H1 (cell line): ENCODE results near the gene KLK1. TPM values are rescaled to one million over a fixed set of nuclear protein-coding genes. Genes with fewer than 3 reads are reported as not detected.
A peak's percentile ranks its signal among the peaks of the same experiment; 100 is the strongest.

ENCODE experiments used
- CTCF ChIA-PET: fragments of 300-600 bp; sonication (Branson Sonifier 250); formaldehyde crosslinking; loops from one replicate; lab custom pipeline; 2021; ENCODE audit not compliant: partially characterized antibody; lab: Charles Lee
- POLR2A ChIA-PET: fragments of 300-600 bp; sonication (Branson Sonifier 250); formaldehyde crosslinking; loops from one replicate; lab custom pipeline; 2021; ENCODE audit warnings: inconsistent platforms; ENCODE audit not compliant: partially characterized antibody; lab: Charles Lee
- DNase-seq, 2 experiments: peaks; one replicate each; pipeline versions ENCODE4 v3.0.0 to v3.0.0-alpha.2; 2010 to 2022; ENCODE audit warnings: low spot score in 2 of 2, low read depth in 1 of 2, mixed read lengths in 1 of 2
- FAIRE-seq: peaks from 2 replicates; lab custom pipeline; 2011; peaks lifted over from hg19 to GRCh38; lab: Jason Lieb, UNC
- H2AFZ ChIP-seq: 2 replicates; pipeline ENCODE4 v1.8.1; 2012; ENCODE audit warnings: low read length, inconsistent platforms
- H2AK5ac ChIP-seq: 2 replicates; pipeline ENCODE4 v1.6.1; 2013; ENCODE audit warnings: low read depth, low read length
- H2BK120ac ChIP-seq: replicated peaks from 2 replicates; pipeline ENCODE3; 2013; ENCODE audit warnings: low read depth, low read length, inconsistent platforms
- H2BK12ac ChIP-seq: 2 replicates; pipeline ENCODE4 v1.6.1; 2013; ENCODE audit warnings: low read depth, low read length
- H2BK15ac ChIP-seq: 2 replicates; pipeline ENCODE4 v1.6.1; 2013; ENCODE audit warnings: low read length
- H2BK20ac ChIP-seq: 2 replicates; pipeline ENCODE4 v1.6.1; 2013; ENCODE audit warnings: low read length
- H2BK5ac ChIP-seq: 2 replicates; pipeline ENCODE4 v1.6.1; 2013; ENCODE audit warnings: low read depth, low read length
- H3K14ac ChIP-seq: 2 replicates; pipeline ENCODE4 v1.6.1; 2013; ENCODE audit warnings: inconsistent platforms; ENCODE audit not compliant: insufficient read length
- H3K18ac ChIP-seq: 2 replicates; pipeline ENCODE4 v1.6.1; 2013; ENCODE audit warnings: low read length; ENCODE audit errors: extremely low read depth
- H3K23ac ChIP-seq: 2 replicates; pipeline ENCODE4 v1.6.1; 2013; ENCODE audit warnings: inconsistent platforms; ENCODE audit not compliant: insufficient read length
- H3K23me2 ChIP-seq: 2 replicates; pipeline ENCODE4 v1.6.1; 2013; ENCODE audit warnings: low read depth, low read length
- H3K27ac ChIP-seq: 2 replicates; pipeline ENCODE4 v1.6.1; 2011; ENCODE audit warnings: low read depth, low read length, inconsistent platforms
- H3K27me3 ChIP-seq, 4 experiments: replicated peaks in 1 of 4; 1 replicate in 1 of 4; 2 replicates in 3 of 4; pipeline versions ENCODE4 v1.6.1 to v1.8.1; 2011 to 2013; ENCODE audit warnings: low read length in 3 of 4, mild to moderate bottlenecking in 3 of 4, inconsistent platforms in 2 of 4, mixed read lengths in 2 of 4, moderate library complexity in 1 of 4; ENCODE audit not compliant: control insufficient read depth in 3 of 4, insufficient read depth in 3 of 4; ENCODE audit errors: extremely low read depth in 1 of 4
- H3K36me3 ChIP-seq, 4 experiments: 2 replicates each; pipeline versions ENCODE4 v1.6.1 to v1.8.1; 2011 to 2013; ENCODE audit warnings: mild to moderate bottlenecking in 4 of 4, low read length in 3 of 4, moderate library complexity in 2 of 4, control low read depth in 1 of 4, inconsistent platforms in 1 of 4; ENCODE audit not compliant: insufficient read depth in 4 of 4, control insufficient read depth in 2 of 4
- H3K4ac ChIP-seq: replicated peaks from 2 replicates; pipeline ENCODE3; 2013; ENCODE audit warnings: low read length, low read depth, mixed read lengths, inconsistent platforms; ENCODE audit not compliant: insufficient read length
- H3K4me1 ChIP-seq, 4 experiments: replicated peaks in 1 of 4; 1 replicate in 1 of 4; 2 replicates in 3 of 4; pipeline versions ENCODE4 v1.6.1 to v1.8.1; 2011 to 2013; ENCODE audit warnings: low read length in 3 of 4, inconsistent platforms in 2 of 4, mixed read lengths in 1 of 4; ENCODE audit not compliant: insufficient read depth in 4 of 4, control insufficient read depth in 3 of 4
- H3K4me2 ChIP-seq, 2 experiments: 2 replicates each; pipeline versions ENCODE4 v1.6.1 to v1.8.1; 2011 to 2013; ENCODE audit warnings: low read depth in 2 of 2, low read length in 2 of 2, control low read depth in 1 of 2, inconsistent platforms in 1 of 2, mild to moderate bottlenecking in 1 of 2; ENCODE audit not compliant: insufficient read depth in 1 of 2
- H3K4me3 ChIP-seq, 4 experiments: fragments of 200-600, 300-600 bp in 1 of 4; sonication (generic), shearing (Covaris generic), sonication (Bioruptor Twin) in 1 of 4; 2 replicates each; pipeline versions ENCODE4 v1.5.1 to v1.8.1; 2011 to 2016; ENCODE audit warnings: low read length in 4 of 4, low read depth in 3 of 4, control low read depth in 2 of 4, inconsistent platforms in 2 of 4, mild to moderate bottlenecking in 2 of 4, mixed read lengths in 1 of 4, moderate library complexity in 1 of 4; ENCODE audit not compliant: insufficient read depth in 2 of 4; ENCODE audit errors: extremely low read depth in 1 of 4
- H3K56ac ChIP-seq: replicated peaks from 2 replicates; pipeline ENCODE3; 2013; ENCODE audit warnings: low read depth, mild to moderate bottlenecking, mixed read lengths, low read length, inconsistent platforms; ENCODE audit not compliant: insufficient read length
- H3K79me1 ChIP-seq: 2 replicates; pipeline ENCODE4 v1.6.1; 2013; ENCODE audit warnings: low read depth, low read length, control low read depth
- H3K79me2 ChIP-seq, 2 experiments: 2 replicates each; pipeline versions ENCODE4 v1.6.1 to v1.8.1; 2012 to 2013; ENCODE audit warnings: low read length in 2 of 2, mild to moderate bottlenecking in 2 of 2, inconsistent platforms in 1 of 2; ENCODE audit not compliant: insufficient read depth in 2 of 2, control insufficient read depth in 1 of 2
- H3K9ac ChIP-seq, 4 experiments: replicated peaks in 1 of 4; 1 replicate in 1 of 4; 2 replicates in 3 of 4; pipeline versions ENCODE4 v1.6.1 to v1.8.1; 2011 to 2013; ENCODE audit warnings: low read depth in 3 of 4, low read length in 3 of 4, control low read depth in 2 of 4, mild to moderate bottlenecking in 2 of 4, moderate library complexity in 2 of 4, inconsistent platforms in 1 of 4; ENCODE audit errors: extremely low read depth in 1 of 4
- H3K9me3 ChIP-seq, 2 experiments: 2 replicates each; pipeline versions ENCODE4 v1.6.1 to v1.8.1; 2012 to 2013; ENCODE audit warnings: mild to moderate bottlenecking in 2 of 2, moderate library complexity in 2 of 2, control low read depth in 1 of 2, inconsistent platforms in 1 of 2, low read depth in 1 of 2, low read length in 1 of 2, mixed read lengths in 1 of 2; ENCODE audit not compliant: insufficient read depth in 2 of 2
- H4K20me1 ChIP-seq, 2 experiments: replicated peaks in 1 of 2; 2 replicates each; pipeline versions ENCODE3 to v1.8.1; 2011 to 2013; ENCODE audit warnings: inconsistent platforms in 2 of 2, low read length in 2 of 2, mild to moderate bottlenecking in 1 of 2; ENCODE audit not compliant: insufficient read depth in 2 of 2, control insufficient read depth in 1 of 2
- H4K5ac ChIP-seq: 2 replicates; pipeline ENCODE4 v1.6.1; 2013; ENCODE audit warnings: low read length, low read depth, mixed read lengths, inconsistent platforms; ENCODE audit not compliant: insufficient read length
- H4K8ac ChIP-seq: 2 replicates; pipeline ENCODE4 v1.8.0; 2013; ENCODE audit warnings: mild to moderate bottlenecking, moderate library complexity, low read length, inconsistent platforms; ENCODE audit not compliant: insufficient read depth; ENCODE audit errors: extremely low read depth
- H4K91ac ChIP-seq: replicated peaks from 2 replicates; pipeline ENCODE3; 2013; ENCODE audit warnings: low read length, mixed read lengths, inconsistent platforms; ENCODE audit not compliant: insufficient read length
- KDM4A ChIP-seq: IDR thresholded peaks from one replicate; pipeline ENCODE4 v1.7.1; 2012; ENCODE audit warnings: low read depth, mild to moderate bottlenecking, moderate library complexity, low read length, inconsistent platforms; ENCODE audit not compliant: severe bottlenecking
- NRF1 ChIP-seq: IDR thresholded peaks from 2 replicates; pipeline ENCODE4 v1.6.1; 2011; ENCODE audit warnings: mild to moderate bottlenecking, low read depth, low read length, improper control_type of control experiment
- WGBS, 2 experiments: shearing (Covaris generic) in 1 of 2; methylation state at CpG; one replicate each; pipeline versions ENCODE4 v1.1.6 to v1.1.7; 2013 to 2015; ENCODE audit warnings: low lambda C conversion rate in 2 of 2, mixed read lengths in 2 of 2, inconsistent platforms in 1 of 2, low coverage in 1 of 2, missing lambda C conversion rate in 1 of 2; ENCODE audit not compliant: insufficient replicate concordance in 2 of 2, insufficient coverage in 1 of 2, insufficient read length in 1 of 2; ENCODE audit errors: extremely low coverage in 1 of 2, missing lambda C conversion rate in 1 of 2; 5-methylcytosine and 5-hydroxymethylcytosine counted together
- polyA plus RNA-seq, 7 experiments: library from polyadenylated mRNA; depleted of rRNA in 3 of 7; stranded (reverse) in 5 of 7; unstranded in 2 of 7; fragments of >200 nt in 5 of 7; fragments of 200-250 nt in 2 of 7; gene quantifications; 1 replicate in 5 of 7; 2 replicates in 1 of 7; 4 replicates in 1 of 7; pipeline versions ENCODE4 v1.2.1 to v1.2.3, GENCODE V29; 2011 to 2013; ENCODE audit warnings: missing spikeins in 2 of 7, mixed read lengths in 2 of 7
- total RNA-seq: library from RNA; stranded (reverse); fragmentation: NEBNext Ultra II Directional; extraction: Animal tissue kit (Norgen Biotek cat#: 25700); gene quantifications from 2 replicates; pipeline ENCODE4 v1.2.1, GENCODE V29; 2021

Gene KLK1
- total and polyA plus RNA-seq, 2 of the 8 experiments (the other 6 are each of a cell fraction or from before 2014, with no cell fraction given): 3.4 to 4.0 TPM

- peak overlapping the region; percentile 90; the same call in 1 of the 2 replicates for H2BK12ac ChIP-seq
- peak overlapping the region; percentile 80 for H3K4ac ChIP-seq
- H2BK5ac ChIP-seq: no peak overlapping the region
- ChIA-PET CTCF (interaction anchor here (1.1 kb wide), 1 partner anchor 9 kb away, joined by 3 read pairs; no protein-coding TSS in a partner anchor), POLR2A (interaction anchor here (1.3 to 14.4 kb wide), 3 partner anchors 9 to 52 kb away, joined by 4 to 275 read pairs (median 4); partner anchors contain the start of gene KLK2)
- H2BK120ac ChIP-seq: no peak overlapping the region
- H3K9me3 ChIP-seq: no peaks in the 10 kb centered on the region
- H3K4me1 ChIP-seq: peaks cover 5 to 26% (median 20%) of the 10 kb centered on the region in 4 experiments
- no peak overlapping the region for H4K8ac ChIP-seq
- DNase-seq (no peak), FAIRE-seq (no peak)
- no peak overlapping the region for H3K27ac ChIP-seq
- WGBS, 2 experiments: 80% methylated on average over 4 of the region's 4 CpGs; no CpG with 5 or more reads in 1 of the 2 experiments
- H2AK5ac ChIP-seq: 0 out of 2 replicates have a peak overlapping the region, but pooled peaks have one; percentile 75
- H3K36me3 ChIP-seq: no peaks in the 10 kb centered on the region
- H3K18ac ChIP-seq: peak overlapping the region; percentile 60; the same call in 1 of the 2 replicates
- no peak overlapping the region for H2BK20ac ChIP-seq
- no peaks in the 10 kb centered on the region for H3K79me1 ChIP-seq
- no peak overlapping the region for H2AFZ ChIP-seq
- H3K79me2 ChIP-seq: no peaks in the 10 kb centered on the region
- H3K14ac ChIP-seq: no peak overlapping the region
- H3K4me3 ChIP-seq: peak overlapping the region in 2 of 4 experiments; percentile 13 to 52; a peak in 2 of 8 replicates
- peak overlapping the region; percentile 92; the same call in 1 of the 2 replicates for H2BK15ac ChIP-seq
- H3K4me2 ChIP-seq: peak overlapping the region; percentile 76 to 94
- no peak overlapping the region for H4K5ac ChIP-seq
- TF ChIP-seq KDM4A: peak; percentile 9
- TF ChIP-seq NRF1: no peak
- H3K56ac ChIP-seq: no peak overlapping the region
- no peak overlapping the region for H3K9ac ChIP-seq
- H3K23ac ChIP-seq: no peak overlapping the region
- no peak overlapping the region for H4K91ac ChIP-seq
- peaks cover 22% of the 10 kb centered on the region for H3K23me2 ChIP-seq
- peaks cover 0 to 2% of the 10 kb centered on the region in 2 experiments for H4K20me1 ChIP-seq
- H3K27me3 ChIP-seq: peaks cover 9 to 37% (median 32%) of the 10 kb centered on the region in 4 experiments
Observed at GRCh38 chr19:50821248-50821612, 2.4 kb downstream of the KLK1 start.
